Measurements from ENCODE around the gene ABCC11.

The ABCC11 gene

DNA sequence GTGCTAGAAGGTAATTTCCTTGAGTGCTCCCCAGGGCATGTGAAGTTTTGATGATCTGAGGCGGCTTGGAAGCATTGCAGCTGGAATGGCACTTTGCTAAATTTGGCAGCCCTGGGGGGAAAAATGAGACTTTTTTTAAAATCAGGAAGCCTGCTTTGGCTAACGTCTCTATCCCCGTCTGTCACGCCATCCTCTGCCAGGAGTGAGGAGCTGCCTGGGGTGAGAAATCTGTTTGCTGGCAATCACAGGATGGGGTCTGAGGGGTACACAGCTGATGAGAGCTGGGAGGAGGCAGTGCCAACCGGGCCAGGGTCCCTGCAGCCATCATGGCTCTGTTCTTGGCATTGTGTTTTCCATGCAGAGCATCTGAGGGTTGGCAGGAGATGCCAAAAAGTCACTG lies 93.6 kb downstream of the ABCC11 start:
- TF ChIP-seq FOXP2 (optimal IDR thresholded peaks at IDR 0.05; ENCODE audit: borderline replicate concordance, extremely low read depth, extremely low read length, insufficient read depth): no peak

DNA sequence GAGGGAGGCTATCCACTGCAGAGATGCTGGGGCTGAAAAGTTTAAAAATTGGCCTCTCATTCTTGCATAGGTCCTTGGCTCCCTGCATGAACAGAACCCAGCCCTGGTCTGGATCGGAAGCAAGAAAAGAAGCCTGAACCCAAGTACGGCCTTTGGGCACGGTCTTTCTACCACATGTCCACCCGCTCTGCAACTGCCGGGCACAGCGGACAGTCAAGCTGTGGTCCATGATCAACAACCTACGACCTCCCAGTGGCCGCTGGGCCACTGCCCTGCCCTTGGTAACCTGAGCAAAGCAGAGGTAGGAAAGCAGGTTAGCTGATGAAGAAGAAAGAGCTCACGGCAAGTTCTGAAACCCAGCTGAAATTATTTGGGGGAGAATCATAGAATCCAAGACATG lies 95.1 kb downstream of the ABCC11 start:
- TF ChIP-seq POLR2AphosphoS5 (IDR thresholded peaks at IDR 0.05; ENCODE audit: low read depth, low read length): no peak
- no peak for TF ChIP-seq FOXP2 (optimal IDR thresholded peaks at IDR 0.05; ENCODE audit: borderline replicate concordance, extremely low read depth, extremely low read length, insufficient read depth)
- no peak for TF ChIP-seq TAF1 (IDR thresholded peaks at IDR 0.05; ENCODE audit: borderline replicate concordance, insufficient read depth, low read length)
- TF ChIP-seq, protein P1, sequence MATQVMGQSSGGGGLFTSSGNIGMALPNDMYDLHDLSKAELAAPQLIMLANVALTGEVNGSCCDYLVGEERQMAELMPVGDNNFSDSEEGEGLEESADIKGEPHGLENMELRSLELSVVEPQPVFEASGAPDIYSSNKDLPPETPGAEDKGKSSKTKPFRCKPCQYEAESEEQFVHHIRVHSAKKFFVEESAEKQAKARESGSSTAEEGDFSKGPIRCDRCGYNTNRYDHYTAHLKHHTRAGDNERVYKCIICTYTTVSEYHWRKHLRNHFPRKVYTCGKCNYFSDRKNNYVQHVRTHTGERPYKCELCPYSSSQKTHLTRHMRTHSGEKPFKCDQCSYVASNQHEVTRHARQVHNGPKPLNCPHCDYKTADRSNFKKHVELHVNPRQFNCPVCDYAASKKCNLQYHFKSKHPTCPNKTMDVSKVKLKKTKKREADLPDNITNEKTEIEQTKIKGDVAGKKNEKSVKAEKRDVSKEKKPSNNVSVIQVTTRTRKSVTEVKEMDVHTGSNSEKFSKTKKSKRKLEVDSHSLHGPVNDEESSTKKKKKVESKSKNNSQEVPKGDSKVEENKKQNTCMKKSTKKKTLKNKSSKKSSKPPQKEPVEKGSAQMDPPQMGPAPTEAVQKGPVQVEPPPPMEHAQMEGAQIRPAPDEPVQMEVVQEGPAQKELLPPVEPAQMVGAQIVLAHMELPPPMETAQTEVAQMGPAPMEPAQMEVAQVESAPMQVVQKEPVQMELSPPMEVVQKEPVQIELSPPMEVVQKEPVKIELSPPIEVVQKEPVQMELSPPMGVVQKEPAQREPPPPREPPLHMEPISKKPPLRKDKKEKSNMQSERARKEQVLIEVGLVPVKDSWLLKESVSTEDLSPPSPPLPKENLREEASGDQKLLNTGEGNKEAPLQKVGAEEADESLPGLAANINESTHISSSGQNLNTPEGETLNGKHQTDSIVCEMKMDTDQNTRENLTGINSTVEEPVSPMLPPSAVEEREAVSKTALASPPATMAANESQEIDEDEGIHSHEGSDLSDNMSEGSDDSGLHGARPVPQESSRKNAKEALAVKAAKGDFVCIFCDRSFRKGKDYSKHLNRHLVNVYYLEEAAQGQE (IDR thresholded peaks at IDR 0.05; ENCODE audit: insufficient read depth in 1 of 2, low read depth in 2 of 2, low read length in 2 of 2): no peak
- TF ChIP-seq SIN3A (IDR thresholded peaks at IDR 0.05; ENCODE audit: borderline replicate concordance, insufficient read depth, low read length): no peak

GRCh38 chr16:48150707-48151106 lies 96.6 kb downstream of the ABCC11 start:
- TF ChIP-seq TAF1 (IDR thresholded peaks at IDR 0.05; ENCODE audit: borderline replicate concordance, insufficient read depth, low read length) (no peak), SIN3A (IDR thresholded peaks at IDR 0.05; ENCODE audit: borderline replicate concordance, insufficient read depth, low read length) (no peak), POLR2AphosphoS5 (IDR thresholded peaks at IDR 0.05; ENCODE audit: low read depth, low read length) (no peak), FOXP2 (optimal IDR thresholded peaks at IDR 0.05; ENCODE audit: borderline replicate concordance, extremely low read depth, extremely low read length, insufficient read depth) (no peak)
- TF ChIP-seq, protein P1 (IDR thresholded peaks at IDR 0.05; ENCODE audit: insufficient read depth in 1 of 2, low read depth in 2 of 2, low read length in 2 of 2): no peak

DNA sequence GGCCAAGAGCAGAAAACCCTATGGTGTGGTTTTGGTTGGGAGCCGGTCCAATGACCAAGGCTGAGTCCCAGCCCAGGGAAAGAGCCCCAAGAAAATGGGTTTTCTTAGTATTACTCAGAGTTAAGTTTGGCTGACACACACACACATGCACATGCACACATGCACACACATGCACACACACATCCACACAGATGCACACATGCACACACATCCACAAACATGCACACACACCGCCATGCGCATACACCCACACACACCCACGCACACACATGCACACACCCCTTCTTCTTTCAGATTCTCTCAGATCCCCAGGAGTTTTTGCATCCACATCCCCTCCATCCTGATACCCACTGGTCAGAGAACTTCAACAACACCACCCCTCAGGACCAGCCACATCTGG lies 100.6 kb downstream of the ABCC11 start:
- TF ChIP-seq, protein P1 (IDR thresholded peaks at IDR 0.05; ENCODE audit: insufficient read depth in 1 of 2, low read depth in 2 of 2, low read length in 2 of 2): no peak
- TF ChIP-seq POLR2AphosphoS5 (IDR thresholded peaks at IDR 0.05; ENCODE audit: low read depth, low read length): no peak
- TF ChIP-seq SIN3A (IDR thresholded peaks at IDR 0.05; ENCODE audit: borderline replicate concordance, insufficient read depth, low read length): no peak
- TF ChIP-seq FOXP2 (optimal IDR thresholded peaks at IDR 0.05; ENCODE audit: borderline replicate concordance, extremely low read depth, extremely low read length, insufficient read depth): no peak
- no peak for TF ChIP-seq TAF1 (IDR thresholded peaks at IDR 0.05; ENCODE audit: borderline replicate concordance, insufficient read depth, low read length)

- TF ChIP-seq FOXP2 (optimal IDR thresholded peaks at IDR 0.05; ENCODE audit: borderline replicate concordance, extremely low read depth, extremely low read length, insufficient read depth): no peak
- no peak for TF ChIP-seq SIN3A (IDR thresholded peaks at IDR 0.05; ENCODE audit: borderline replicate concordance, insufficient read depth, low read length)
- TF ChIP-seq TAF1 (IDR thresholded peaks at IDR 0.05; ENCODE audit: borderline replicate concordance, insufficient read depth, low read length): no peak
- TF ChIP-seq, protein P1 (IDR thresholded peaks at IDR 0.05; ENCODE audit: insufficient read depth in 1 of 2, low read depth in 2 of 2, low read length in 2 of 2): no peak
- no peak for TF ChIP-seq POLR2AphosphoS5 (IDR thresholded peaks at IDR 0.05; ENCODE audit: low read depth, low read length)
These were observed 101.2 kb downstream of the ABCC11 start for GRCh38 chr16:48146131-48146530.

Measured in PFSK-1 (cell line).